Fibroblast of lung (primary cell): ENCODE data around the gene HSD17B8. TPM values are rescaled to one million over a fixed set of nuclear protein-coding genes. Genes with fewer than 3 reads are reported as not detected.

Experiments
- DNase-seq, 2 donors: peaks; one replicate each; pipeline versions ENCODE4 v3.0.0 to v3.0.0-alpha.2; 2010; ENCODE audit warnings: low read depth in 2 of 2
- H2AFZ ChIP-seq: 2 replicates; pipeline ENCODE4 v1.5.1; 2012; ENCODE audit warnings: low read length, control low read depth, inconsistent platforms
- H3K27ac ChIP-seq: 2 replicates; pipeline ENCODE4 v1.5.1; 2011; ENCODE audit warnings: low read length, control low read depth; ENCODE audit not compliant: insufficient read depth
- H3K27me3 ChIP-seq: 2 replicates; pipeline ENCODE4 v1.5.1; 2011; ENCODE audit warnings: mild to moderate bottlenecking, low read length; ENCODE audit not compliant: control insufficient read depth, insufficient read depth
- H3K36me3 ChIP-seq: 2 replicates; pipeline ENCODE4 v1.5.1; 2011; ENCODE audit warnings: low read length; ENCODE audit not compliant: control insufficient read depth, insufficient read depth
- H3K4me1 ChIP-seq: 2 replicates; pipeline ENCODE4 v1.5.1; 2011; ENCODE audit warnings: low read length; ENCODE audit not compliant: control insufficient read depth, insufficient read depth; ENCODE audit errors: extremely low read depth
- H3K4me2 ChIP-seq: 2 replicates; pipeline ENCODE4 v1.5.1; 2011; ENCODE audit warnings: low read length, control low read depth; ENCODE audit not compliant: insufficient read depth; ENCODE audit errors: extremely low read depth
- H3K4me3 ChIP-seq, 4 experiments: fragments of 200-600 bp in 1 of 4; sonication (generic) in 1 of 4; replicated peaks in 1 of 4; 2 replicates each; pipeline ENCODE4 v1.5.1; 2011 to 2016; ENCODE audit warnings: low read length in 4 of 4, low read depth in 3 of 4, mild to moderate bottlenecking in 3 of 4, control low read depth in 2 of 4, inconsistent platforms in 1 of 4, mixed read lengths in 1 of 4; ENCODE audit not compliant: insufficient read depth in 1 of 4; ENCODE audit errors: control extremely low read depth in 1 of 4
- H3K79me2 ChIP-seq: 2 replicates; pipeline ENCODE4 v1.5.1; 2012; ENCODE audit warnings: mild to moderate bottlenecking, low read length, inconsistent platforms; ENCODE audit not compliant: control insufficient read depth, insufficient read depth
- H3K9ac ChIP-seq: 2 replicates; pipeline ENCODE4 v1.5.1; 2011; ENCODE audit warnings: mild to moderate bottlenecking, low read length, control low read depth; ENCODE audit not compliant: insufficient read depth
- H3K9me3 ChIP-seq: 2 replicates; pipeline ENCODE4 v1.5.1; 2012; ENCODE audit warnings: low read depth, low read length; ENCODE audit not compliant: control insufficient read depth, insufficient read depth
- H4K20me1 ChIP-seq: 2 replicates; pipeline ENCODE4 v1.5.1; 2011; ENCODE audit warnings: low read length; ENCODE audit not compliant: control insufficient read depth, insufficient read depth; ENCODE audit errors: extremely low read depth
- CTCF ChIP-seq, 2 donors: IDR thresholded peaks in 1 of 2; conservative IDR thresholded peaks in 1 of 2; 1 replicate in 1 of 2; 2 replicates in 1 of 2; pipeline ENCODE4 v1.5.1; 2011 to 2012; ENCODE audit warnings: low read length in 2 of 2, control low read depth in 1 of 2, inconsistent platforms in 1 of 2, low read depth in 1 of 2, mild to moderate bottlenecking in 1 of 2
- EZH2 ChIP-seq: IDR thresholded peaks from 2 replicates; pipeline ENCODE4 v1.5.1; 2012; ENCODE audit warnings: low read length, control low read depth, mild to moderate bottlenecking; ENCODE audit errors: missing control alignments
- polyA plus RNA-seq, 2 donors: library from polyadenylated mRNA; depleted of rRNA in 1 of 2; stranded (reverse) in 1 of 2; unstranded in 1 of 2; fragments of >200 nt; gene quantifications; 2 replicates each; pipeline ENCODE4 v1.2.1, GENCODE V29; 2011 to 2012; ENCODE audit warnings: missing spikeins in 1 of 2
- total RNA-seq: library from RNA; depleted of rRNA; stranded (reverse); fragments of >200 nt; gene quantifications from 2 replicates; pipeline ENCODE4 v1.2.1, GENCODE V29; 2014

The HSD17B8 gene
- total and polyA plus RNA-seq, 2 donors (not counting 1 experiment from before 2014, with no cell fraction given) = 4.9 to 11.4 TPM

- Histone ChIP-seq H3K4me3 (peak overlapping the region; percentile 61 to 97 (median 82)), H3K79me2 (peaks cover 52% of the 10 kb centered on the region), H3K9ac (no peak overlapping the region), H3K27ac (no peak overlapping the region), H3K9me3 (no peaks in the 10 kb centered on the region), H3K4me1 (peaks cover 39% of the 10 kb centered on the region), H2AFZ (no peak overlapping the region), H3K36me3 (peaks cover 17% of the 10 kb centered on the region), H4K20me1 (no peaks in the 10 kb centered on the region), H3K4me2 (peak overlapping the region; percentile 99), H3K27me3 (no peaks in the 10 kb centered on the region)
- TF ChIP-seq EZH2 (no peak), CTCF (conservative IDR thresholded peaks at IDR 0.05 in 1 of 2, IDR thresholded peaks at IDR 0.05 in 1 of 2; ENCODE audit: low read depth in 1 of 2, low read length in 2 of 2) (no peak)
- no peak for DNase-seq
Observed at GRCh38 chr6:33201935-33202334, 2.5 kb upstream of the HSD17B8 start.

- Histone ChIP-seq H3K27ac (no peak overlapping the region), H3K9ac (no peak overlapping the region), H3K4me2 (peak overlapping the region; percentile 66), H2AFZ (no peak overlapping the region), H3K79me2 (peaks cover 52% of the 10 kb centered on the region), H3K36me3 (peaks cover 17% of the 10 kb centered on the region), H4K20me1 (no peaks in the 10 kb centered on the region), H3K4me1 (peaks cover 43% of the 10 kb centered on the region), H3K4me3 (peak overlapping the region in 2 of 4 experiments; percentile 61 to 96), H3K27me3 (no peaks in the 10 kb centered on the region), H3K9me3 (no peaks in the 10 kb centered on the region)
- no peak for DNase-seq
- TF ChIP-seq EZH2 = no peak
- no peak for TF ChIP-seq CTCF (conservative IDR thresholded peaks at IDR 0.05 in 1 of 2, IDR thresholded peaks at IDR 0.05 in 1 of 2; ENCODE audit: low read depth in 1 of 2, low read length in 2 of 2)
Observed at GRCh38 chr6:33202799-33203198, 1.7 kb upstream of the HSD17B8 start.

- Histone ChIP-seq H3K4me3 (no peak overlapping the region), H3K27ac (no peak overlapping the region), H3K9me3 (no peaks in the 10 kb centered on the region), H4K20me1 (no peaks in the 10 kb centered on the region), H3K9ac (no peak overlapping the region), H3K27me3 (no peaks in the 10 kb centered on the region), H3K4me1 (peaks cover 43% of the 10 kb centered on the region), H2AFZ (no peak overlapping the region), H3K4me2 (peak overlapping the region; percentile 99), H3K36me3 (peaks cover 17% of the 10 kb centered on the region), H3K79me2 (peaks cover 47% of the 10 kb centered on the region)
- DNase-seq = no peak
- TF ChIP-seq CTCF (conservative IDR thresholded peaks at IDR 0.05 in 1 of 2, IDR thresholded peaks at IDR 0.05 in 1 of 2; ENCODE audit: low read depth in 1 of 2, low read length in 2 of 2) (no peak), EZH2 (no peak)
Observed at GRCh38 chr6:33203443-33204164, 851 bp upstream of the HSD17B8 start.
